IMR-90 (cell line): ENCODE data around the gene DNAH8. TPM values are rescaled to one million over a fixed set of nuclear protein-coding genes. Genes with fewer than 3 reads are reported as not detected.

Source experiments
- ATAC-seq: fragments of 200-7000 bp; cut with Tn5 transposase; 2 replicates; pipeline ENCODE4 v1.9.1; 2020; ENCODE audit warnings: low read depth, mild to moderate bottlenecking, moderate library complexity
- BruUV-seq: library from RNA; stranded (reverse); fragments of 400-500 nt; replicated peaks from 2 replicates; lab custom pipeline; 2021; lab: Mats Ljungman, UMichigan
- CTCF ChIA-PET: fragments of 300-600 bp; formaldehyde crosslinking; extraction: SDS; loops from one replicate; lab custom pipeline; 2021; ENCODE audit warnings: antibody characterized with exemption; lab: Yijun Ruan, JAX
- POLR2A ChIA-PET: fragments of 300-600 bp; sonication (Branson Sonifier 250); formaldehyde crosslinking; loops from one replicate; lab custom pipeline; 2022; ENCODE audit warnings: antibody characterized with exemption; ENCODE audit not compliant: unreplicated experiment; lab: Charles Lee
- DNase-seq: peaks from one replicate; pipeline ENCODE4 v3.0.0; 2013
- H2AFZ ChIP-seq: replicated peaks from 2 replicates; pipeline ENCODE3; 2013; ENCODE audit warnings: low read length, mild to moderate bottlenecking; ENCODE audit not compliant: poor library complexity
- H2AK5ac ChIP-seq: 2 replicates; pipeline ENCODE4 v1.6.1; 2013; ENCODE audit warnings: low read depth, low read length, inconsistent platforms
- H2AK9ac ChIP-seq: replicated peaks from 2 replicates; pipeline ENCODE3; 2013; ENCODE audit warnings: mild to moderate bottlenecking, low read depth, low read length, moderate library complexity; ENCODE audit not compliant: poor library complexity
- H2BK120ac ChIP-seq: 2 replicates; pipeline ENCODE4 v1.6.1; 2013; ENCODE audit warnings: low read depth, low read length, inconsistent platforms
- H2BK15ac ChIP-seq: 3 replicates; pipeline ENCODE4 v1.6.1; 2013; ENCODE audit warnings: low read depth, low read length, inconsistent platforms
- H2BK20ac ChIP-seq: 2 replicates; pipeline ENCODE4 v1.6.1; 2013; ENCODE audit warnings: low read depth, mild to moderate bottlenecking, inconsistent platforms, low read length, moderate library complexity
- H2BK5ac ChIP-seq: 2 replicates; pipeline ENCODE4 v1.6.1; 2013; ENCODE audit warnings: mild to moderate bottlenecking, low read depth, low read length, inconsistent platforms; ENCODE audit not compliant: poor library complexity, severe bottlenecking
- H3K14ac ChIP-seq: replicated peaks from 2 replicates; pipeline ENCODE4 v1.6.1; 2013; ENCODE audit warnings: low read depth, low read length, inconsistent platforms
- H3K18ac ChIP-seq: 2 replicates; pipeline ENCODE4 v1.6.1; 2013; ENCODE audit warnings: low read depth, low read length, control low read depth
- H3K23ac ChIP-seq: 2 replicates; pipeline ENCODE4 v1.6.1; 2013; ENCODE audit warnings: low read depth, low read length, inconsistent platforms
- H3K27ac ChIP-seq: 2 replicates; pipeline ENCODE4 v1.5.1; 2013; ENCODE audit warnings: mild to moderate bottlenecking, control low read depth, low read length; ENCODE audit not compliant: insufficient read depth
- H3K27me3 ChIP-seq: 2 replicates; pipeline ENCODE4 v1.6.1; 2013; ENCODE audit warnings: low read length; ENCODE audit not compliant: control insufficient read depth, insufficient read depth
- H3K36me3 ChIP-seq: 2 replicates; pipeline ENCODE4 v1.6.1; 2013; ENCODE audit warnings: low read length, mixed read lengths; ENCODE audit not compliant: control insufficient read depth, insufficient read depth
- H3K4ac ChIP-seq: 2 replicates; pipeline ENCODE4 v1.6.1; 2013; ENCODE audit warnings: low read depth, low read length, inconsistent platforms
- H3K4me1 ChIP-seq: 2 replicates; pipeline ENCODE4 v1.6.1; 2013; ENCODE audit warnings: low read length, mixed read lengths; ENCODE audit not compliant: control insufficient read depth, insufficient read depth
- H3K4me2 ChIP-seq: 2 replicates; pipeline ENCODE4 v1.6.1; 2013; ENCODE audit warnings: low read depth, mild to moderate bottlenecking, control low read depth, low read length, moderate library complexity
- H3K4me3 ChIP-seq: 2 replicates; pipeline ENCODE4 v1.5.1; 2013; ENCODE audit warnings: low read depth, mild to moderate bottlenecking, control low read depth, low read length, moderate library complexity; ENCODE audit not compliant: insufficient read depth
- H3K56ac ChIP-seq: 2 replicates; pipeline ENCODE4 v1.6.1; 2013; ENCODE audit warnings: low read length, inconsistent platforms; ENCODE audit not compliant: insufficient read depth; ENCODE audit errors: extremely low read depth
- H3K79me1 ChIP-seq, 2 experiments: 2 replicates each; pipeline ENCODE4 v1.6.1; 2013; ENCODE audit warnings: low read length in 2 of 2, inconsistent platforms in 1 of 2, low read depth in 1 of 2
- H3K9ac ChIP-seq: 2 replicates; pipeline ENCODE4 v1.6.1; 2013; ENCODE audit warnings: low read depth, low read length, control low read depth
- H3K9me1 ChIP-seq: 2 replicates; pipeline ENCODE4 v1.6.1; 2013; ENCODE audit warnings: low read length, inconsistent platforms; ENCODE audit not compliant: insufficient read depth
- H3K9me3 ChIP-seq: 2 replicates; pipeline ENCODE4 v1.6.1; 2013; ENCODE audit warnings: low read length; ENCODE audit not compliant: control insufficient read depth, insufficient read depth
- H4K20me1 ChIP-seq: 2 replicates; pipeline ENCODE4 v1.6.1; 2013; ENCODE audit warnings: low read length, inconsistent platforms; ENCODE audit not compliant: insufficient read depth
- H4K5ac ChIP-seq: 2 replicates; pipeline ENCODE4 v1.6.1; 2013; ENCODE audit warnings: mild to moderate bottlenecking, low read depth, low read length, control low read depth
- H4K8ac ChIP-seq, 2 experiments: 2 replicates each; pipeline ENCODE4 v1.6.1; 2013; ENCODE audit warnings: low read depth in 2 of 2, low read length in 2 of 2, control low read depth in 1 of 2, inconsistent platforms in 1 of 2
- H4K91ac ChIP-seq: 2 replicates; pipeline ENCODE4 v1.6.1; 2013; ENCODE audit warnings: low read depth, low read length, inconsistent platforms; ENCODE audit not compliant: insufficient read depth
- BHLHE40 ChIP-seq: fragments of 150-350 bp; IDR thresholded peaks from 2 replicates; pipeline ENCODE4 v1.6.1; 2016; ENCODE audit warnings: mild to moderate bottlenecking, low read depth, low read length
- CEBPB ChIP-seq: IDR thresholded peaks from 2 replicates; pipeline ENCODE4 v1.6.1; 2012; ENCODE audit warnings: low read depth, low read length, improper control_type of control experiment
- CHD1 ChIP-seq: IDR thresholded peaks from 2 replicates; pipeline ENCODE4 v1.6.1; 2012; ENCODE audit warnings: low read depth, low read length, improper control_type of control experiment
- ELK1 ChIP-seq: fragments of 150-350 bp; IDR thresholded peaks from 2 replicates; pipeline ENCODE4 v1.6.1; 2016; ENCODE audit warnings: low read depth, mild to moderate bottlenecking, low read length, moderate library complexity, borderline replicate concordance
- FOS ChIP-seq: fragments of 150-350 bp; IDR thresholded peaks from 2 replicates; pipeline ENCODE4 v1.6.1; 2016; ENCODE audit warnings: low read depth, low read length
- MAFK ChIP-seq: IDR thresholded peaks from 2 replicates; pipeline ENCODE4 v1.6.1; 2012; ENCODE audit warnings: low read depth, low read length, improper control_type of control experiment
- MAZ ChIP-seq: IDR thresholded peaks from 2 replicates; pipeline ENCODE4 v1.6.1; 2012; ENCODE audit warnings: low read depth, mild to moderate bottlenecking, low read length, improper control_type of control experiment, moderate library complexity, borderline replicate concordance
- MXI1 ChIP-seq: IDR thresholded peaks from 2 replicates; pipeline ENCODE4 v1.6.1; 2012; ENCODE audit warnings: low read depth, mild to moderate bottlenecking, low read length, moderate library complexity, borderline replicate concordance
- NFE2L2 ChIP-seq: fragments of 150-350 bp; IDR thresholded peaks from 2 replicates; pipeline ENCODE4 v1.6.1; 2016; ENCODE audit warnings: low read depth, mild to moderate bottlenecking, low read length
- RAD21 ChIP-seq: IDR thresholded peaks from 2 replicates; pipeline ENCODE4 v1.6.1; 2012; ENCODE audit warnings: low read length, improper control_type of control experiment
- RCOR1 ChIP-seq: IDR thresholded peaks from 2 replicates; pipeline ENCODE4 v1.6.1; 2012; ENCODE audit warnings: mild to moderate bottlenecking, low read length, improper control_type of control experiment; ENCODE audit not compliant: insufficient replicate concordance
- RFX5 ChIP-seq: IDR thresholded peaks from 2 replicates; pipeline ENCODE4 v1.8.0; 2012; ENCODE audit warnings: low read depth, mild to moderate bottlenecking, low read length, moderate library complexity
- SMC3 ChIP-seq: fragments of 150-350 bp; IDR thresholded peaks from 2 replicates; pipeline ENCODE4 v1.6.1; 2016; ENCODE audit warnings: low read depth, mild to moderate bottlenecking, antibody characterized with exemption, low read length, moderate library complexity
- USF2 ChIP-seq: fragments of 150-350 bp; IDR thresholded peaks from 2 replicates; pipeline ENCODE4 v1.6.1; 2017; ENCODE audit warnings: mild to moderate bottlenecking, antibody characterized with exemption, low read length, low read depth
- WGBS, 2 experiments: methylation state at CpG; one replicate each; pipeline versions ENCODE4 v1.1.5 to v1.1.7; 2013; ENCODE audit warnings: missing lambda C conversion rate in 2 of 2; ENCODE audit not compliant: insufficient read length in 1 of 2; ENCODE audit errors: extremely low coverage in 2 of 2; 5-methylcytosine and 5-hydroxymethylcytosine counted together
- dilution Hi-C: fragments of 300-500 bp; cut with HindIII; formaldehyde crosslinking; loops from one replicate; pipeline ENCODE4 v1.14.3; 2018; ENCODE audit warnings: low sequenced_read_pairs; ENCODE audit not compliant: unreplicated experiment
- in situ Hi-C: fragments of 300-500 bp; cut with MboI; formaldehyde crosslinking; loops from 3 replicates; pipeline ENCODE4 v1.14.3; 2019; ENCODE audit warnings: low sequenced_read_pairs, inconsistent platforms, mixed read lengths
- intact Hi-C: fragments of 100-400 bp; cut with micrococcal nuclease; formaldehyde crosslinking; loops from 2 replicates; pipeline ENCODE4 v1.10.0; 2022
- polyA plus RNA-seq, 3 experiments: library from polyadenylated mRNA; depleted of rRNA; stranded (reverse); fragments of >200 nt; gene quantifications; 2 replicates each; pipeline ENCODE4 v1.2.3, GENCODE V29; 2012; ENCODE audit warnings: low replicate concordance in 1 of 3
- total RNA-seq: library from RNA; depleted of rRNA; stranded (reverse); fragments of >200 nt; gene quantifications from 2 replicates; pipeline ENCODE4 v1.2.3, GENCODE V29; 2012

The DNAH8 gene
- total and polyA plus RNA-seq, 2 of the 4 experiments (the other 2 are of a cell fraction) = not detected

GRCh38 chr6:38845931-38846330 is 130.8 kb downstream of the DNAH8 start:
- dilution Hi-C loops = no loop called here
- Histone ChIP-seq H4K91ac (no peak overlapping the region), H3K79me1 (no peaks in the 10 kb centered on the region), H4K20me1 (no peaks in the 10 kb centered on the region), H3K27me3 (peaks cover 1% of the 10 kb centered on the region), H2AK9ac (no peak overlapping the region), H3K4ac (no peak overlapping the region), H3K56ac (no peak overlapping the region), H3K9ac (no peak overlapping the region), H2AFZ (no peak overlapping the region), H4K8ac (no peak overlapping the region), H3K36me3 (no peaks in the 10 kb centered on the region), H3K18ac (no peak overlapping the region), H4K5ac (no peak overlapping the region), H3K4me1 (no peaks in the 10 kb centered on the region), H3K4me3 (no peak overlapping the region), H3K27ac (no peak overlapping the region), H3K4me2 (no peak overlapping the region), H2BK20ac (no peak overlapping the region), H2BK15ac (no peak overlapping the region), H2BK5ac (no peak overlapping the region), H3K9me1 (no peaks in the 10 kb centered on the region), H3K9me3 (no peaks in the 10 kb centered on the region), H2AK5ac (no peak overlapping the region), H2BK120ac (no peak overlapping the region), H3K23ac (no peak overlapping the region), H3K14ac (no peak overlapping the region)
- ATAC-seq (no peak), DNase-seq (no peak)
- TF ChIP-seq NFE2L2 (no peak), SMC3 (no peak), RFX5 (no peak), RCOR1 (no peak), FOS (no peak), MAFK (no peak), RAD21 (no peak), CHD1 (no peak), BHLHE40 (no peak), MAZ (no peak), ELK1 (no peak), MXI1 (no peak), USF2 (no peak), CEBPB (no peak)
- CTCF ChIA-PET = no interaction called here
- POLR2A ChIA-PET = no interaction called here
- in situ Hi-C loops = no loop called here
- intact Hi-C loops = no loop called here
- BruUV-seq = no TSS peak
- no CpG with 5 or more reads among the region's 3 CpGs for WGBS, 2 experiments
